Measurements from ENCODE around the gene OR2T1. TPM values are rescaled to one million over a fixed set of nuclear protein-coding genes. Genes with fewer than 3 reads are reported as not detected.
"Not testable (repeated sequence)": the region's sequence is repeated elsewhere in the genome, so short reads cannot be mapped to it uniquely, and the experiment has no call there.

The OR2T1 gene
- total RNA-seq, 6 experiments from 2014 or later = not detected

GRCh38 chr1:248436303-248436702, 33.5 kb downstream of the OR2T1 start:
- H3K27ac ChIP-seq; H3K4me1 ChIP-seq; H3K4me3 ChIP-seq; intact Hi-C loops (cut with DNase I); H3K27me3 ChIP-seq; ATAC-seq; H3K36me3 ChIP-seq; DNase-seq; H3K9me3 ChIP-seq: not testable (repeated sequence)
- WGBS (ENCODE audit: insufficient coverage, low coverage, low lambda C conversion rate, missing lambda C conversion rate) = 37% methylated on average over 3 of the region's 3 CpGs

DNA sequence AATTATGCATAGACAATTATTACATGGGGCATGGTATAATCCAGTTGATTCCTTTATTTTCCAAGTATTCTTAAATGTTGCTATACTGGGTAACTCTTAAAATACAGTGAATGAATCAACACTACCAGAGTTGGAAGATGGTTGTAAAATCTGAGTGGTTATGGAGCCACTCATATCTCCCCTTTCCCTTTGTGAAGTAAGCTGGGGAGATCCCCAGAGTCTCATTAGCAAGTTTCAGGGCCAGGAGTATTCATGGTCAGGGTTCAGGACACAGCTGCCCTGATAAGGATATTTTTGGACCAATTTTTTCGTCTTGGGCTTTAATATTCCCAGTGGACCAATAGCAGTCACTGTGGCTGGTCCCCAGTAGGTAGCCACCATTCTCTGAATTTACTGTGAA, 35.8 kb downstream of the OR2T1 start:
- H3K9me3 ChIP-seq; intact Hi-C loops (cut with DNase I); H3K27me3 ChIP-seq; ATAC-seq; DNase-seq; H3K36me3 ChIP-seq; H3K4me3 ChIP-seq; H3K27ac ChIP-seq; H3K4me1 ChIP-seq: not testable (repeated sequence)
- WGBS (ENCODE audit: insufficient coverage, low coverage, low lambda C conversion rate, missing lambda C conversion rate) = 67% methylated on average over 1 of the region's 1 CpG

DNA sequence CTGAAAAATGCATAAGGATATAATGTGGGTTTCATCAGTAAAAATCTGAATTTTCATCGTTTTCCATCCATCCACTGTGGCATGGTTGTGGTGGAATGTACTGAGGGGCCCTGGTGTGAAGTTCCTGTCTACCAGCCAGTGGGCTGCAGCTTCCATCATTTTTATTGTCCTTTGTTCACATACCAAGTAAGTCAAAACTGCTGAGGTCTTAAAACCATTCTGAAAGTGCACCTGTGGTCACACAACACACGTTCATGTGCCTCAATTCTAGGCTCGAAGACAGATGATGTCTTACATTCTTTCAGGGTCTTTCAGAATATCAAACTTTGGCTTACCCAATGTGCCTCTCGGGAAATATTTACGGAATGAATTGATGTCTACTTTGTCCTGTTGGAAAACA, 36.4 kb downstream of the OR2T1 start:
- DNase-seq; intact Hi-C loops (cut with DNase I); H3K27me3 ChIP-seq; H3K4me1 ChIP-seq; H3K9me3 ChIP-seq; ATAC-seq; H3K4me3 ChIP-seq; H3K27ac ChIP-seq; H3K36me3 ChIP-seq: not testable (repeated sequence)
- 41% methylated on average over 5 of the region's 5 CpGs for WGBS (ENCODE audit: insufficient coverage, low coverage, low lambda C conversion rate, missing lambda C conversion rate)

- ATAC-seq = not testable (repeated sequence)
These were observed 39.8 kb downstream of the OR2T1 start for GRCh38 chr1:248442500-248443277.

GRCh38 chr1:248444603-248445002, 41.8 kb downstream of the OR2T1 start:
- DNase-seq; intact Hi-C loops (cut with DNase I); H3K9me3 ChIP-seq; H3K27me3 ChIP-seq; H3K4me3 ChIP-seq; H3K36me3 ChIP-seq; ATAC-seq; H3K27ac ChIP-seq; H3K4me1 ChIP-seq: not testable (repeated sequence)
- WGBS (ENCODE audit: insufficient coverage, low coverage, low lambda C conversion rate, missing lambda C conversion rate) = 46% methylated on average over 4 of the region's 4 CpGs

More at GRCh38 chr1:248442500-248443277, 39.8 kb downstream of the OR2T1 start:
- WGBS (ENCODE audit: insufficient coverage, low coverage, low lambda C conversion rate, missing lambda C conversion rate) = 13% methylated on average over 1 of the region's 2 CpGs
- H3K4me3 ChIP-seq; H3K27me3 ChIP-seq; DNase-seq; H3K9me3 ChIP-seq; intact Hi-C loops (cut with DNase I); H3K27ac ChIP-seq; H3K4me1 ChIP-seq; H3K36me3 ChIP-seq: not testable (repeated sequence)

DNA sequence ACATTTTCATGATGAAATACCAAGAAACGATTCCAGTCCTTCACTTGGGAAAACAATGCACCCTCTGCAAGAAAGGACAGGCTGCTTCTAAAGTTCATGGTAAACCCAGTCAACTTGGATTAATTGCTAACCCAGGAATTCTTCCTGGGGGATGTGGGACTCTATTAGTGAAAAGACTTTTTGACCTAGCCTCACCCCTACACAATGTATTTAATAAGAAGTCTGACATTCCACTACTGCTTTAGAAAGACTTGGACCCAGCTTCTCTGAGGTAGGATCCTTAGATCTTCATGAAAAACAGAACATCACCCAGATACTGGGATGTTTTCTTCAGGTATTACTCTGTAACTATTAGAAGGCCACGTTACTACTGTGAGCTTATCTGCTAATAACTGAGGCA, 42.6 kb downstream of the OR2T1 start, which contains the start of gene OR2T2:
OR2T2 (plus strand) TSS at position 239 of the 400 bp plus-strand sequence. CDS start 7,161 bp downstream, outside the sequence.
- WGBS (ENCODE audit: insufficient coverage, low coverage, low lambda C conversion rate, missing lambda C conversion rate) = 29% methylated on average over 1 of the region's 2 CpGs
- H3K36me3 ChIP-seq; DNase-seq; H3K27ac ChIP-seq; intact Hi-C loops (cut with DNase I); H3K9me3 ChIP-seq; H3K27me3 ChIP-seq; ATAC-seq; H3K4me1 ChIP-seq; H3K4me3 ChIP-seq: not testable (repeated sequence)

GRCh38 chr1:248448409-248449074, 45.7 kb downstream of the OR2T1 start:
- H3K27me3 ChIP-seq; H3K36me3 ChIP-seq; H3K9me3 ChIP-seq; intact Hi-C loops (cut with DNase I); ATAC-seq; H3K4me3 ChIP-seq; H3K4me1 ChIP-seq; H3K27ac ChIP-seq; DNase-seq: not testable (repeated sequence)
- WGBS (ENCODE audit: insufficient coverage, low coverage, low lambda C conversion rate, missing lambda C conversion rate) = no CpG with 5 or more reads among the region's 4 CpGs

DNA sequence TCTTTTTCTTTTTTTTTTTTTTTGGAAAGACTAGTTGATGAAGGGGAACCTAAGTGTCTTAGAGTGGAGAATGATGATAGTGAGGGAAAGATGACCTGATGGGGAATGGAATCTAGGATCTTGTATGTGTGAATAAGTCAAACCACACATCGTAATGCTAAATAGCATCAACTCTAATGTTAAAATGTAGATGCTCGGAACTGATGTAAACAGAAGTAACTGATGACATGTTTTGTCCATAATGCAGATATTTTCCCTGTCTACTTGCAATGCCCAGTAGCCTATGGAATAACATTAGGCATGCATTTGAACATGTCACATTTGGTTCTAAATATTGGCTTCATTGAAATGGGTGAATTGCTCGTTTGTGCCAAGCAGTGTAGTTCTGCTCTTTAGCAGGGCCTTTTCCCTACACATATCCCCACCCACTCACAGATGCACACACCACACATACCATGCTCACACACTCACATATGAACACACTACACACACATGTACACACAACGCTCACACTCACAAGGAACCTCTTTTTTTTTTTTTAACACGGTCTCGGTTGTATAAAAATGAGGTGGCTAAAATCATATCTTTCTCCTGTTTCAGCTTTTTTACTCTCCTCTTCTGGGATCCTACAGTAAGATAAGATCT, 47.1 kb downstream of the OR2T1 start:
- 65% methylated on average over 5 of the region's 6 CpGs for WGBS (ENCODE audit: insufficient coverage, low coverage, low lambda C conversion rate, missing lambda C conversion rate)
- H3K27me3 ChIP-seq; H3K4me3 ChIP-seq; H3K9me3 ChIP-seq; DNase-seq; ATAC-seq; H3K4me1 ChIP-seq; intact Hi-C loops (cut with DNase I); H3K27ac ChIP-seq; H3K36me3 ChIP-seq: not testable (repeated sequence)

GRCh38 chr1:248450466-248451145, 47.8 kb downstream of the OR2T1 start:
- intact Hi-C loops (cut with DNase I); H3K4me1 ChIP-seq; H3K27ac ChIP-seq; DNase-seq; ATAC-seq; H3K27me3 ChIP-seq; H3K4me3 ChIP-seq; H3K36me3 ChIP-seq; H3K9me3 ChIP-seq: not testable (repeated sequence)
- WGBS (ENCODE audit: insufficient coverage, low coverage, low lambda C conversion rate, missing lambda C conversion rate) = 25% methylated on average over 2 of the region's 5 CpGs

DNA sequence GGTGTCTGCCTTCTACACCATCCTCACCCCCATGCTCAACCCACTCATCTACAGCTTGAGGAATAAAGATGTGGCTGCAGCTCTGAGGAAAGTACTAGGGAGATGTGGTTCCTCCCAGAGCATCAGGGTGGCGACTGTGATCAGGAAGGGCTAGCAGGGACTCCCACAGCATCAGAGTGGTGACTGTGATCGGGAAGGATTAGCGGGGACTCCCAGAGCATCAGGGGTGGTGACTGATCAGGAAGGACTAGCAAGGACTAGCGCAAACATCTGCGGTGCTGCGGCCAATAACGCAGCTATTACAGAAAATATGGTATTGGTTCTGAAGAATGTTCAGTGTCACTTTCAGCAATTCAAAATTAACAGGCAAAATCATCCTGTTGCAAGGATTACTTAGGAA, 50.8 kb downstream of the OR2T1 start:
- H3K27ac ChIP-seq; intact Hi-C loops (cut with DNase I); H3K4me1 ChIP-seq; ATAC-seq; H3K27me3 ChIP-seq; H3K36me3 ChIP-seq; H3K4me3 ChIP-seq; H3K9me3 ChIP-seq; DNase-seq: not testable (repeated sequence)
- WGBS (ENCODE audit: insufficient coverage, low coverage, low lambda C conversion rate, missing lambda C conversion rate) = 78% methylated on average over 7 of the region's 7 CpGs

- intact Hi-C loops (cut with DNase I); H3K4me1 ChIP-seq; DNase-seq; H3K4me3 ChIP-seq; H3K9me3 ChIP-seq; H3K27me3 ChIP-seq; H3K36me3 ChIP-seq; H3K27ac ChIP-seq: not testable (repeated sequence)
- 27% methylated on average over 2 of the region's 4 CpGs for WGBS (ENCODE audit: insufficient coverage, low coverage, low lambda C conversion rate, missing lambda C conversion rate)
- ATAC-seq = peak in 1 of 4 donors; percentile 14
These were observed 52.2 kb downstream of the OR2T1 start for GRCh38 chr1:248455045-248455444.
